Measurements from ENCODE around the gene PARP4. TPM values are rescaled to one million over a fixed set of nuclear protein-coding genes. Genes with fewer than 3 reads are reported as not detected.
"Not testable (repeated sequence)": the region's sequence is repeated elsewhere in the genome, so short reads cannot be mapped to it uniquely, and the experiment has no call there.

Gene PARP4
- total RNA-seq, 4 donors from 2014 or later = 17.0 to 31.6 (median 27.8) TPM

DNA sequence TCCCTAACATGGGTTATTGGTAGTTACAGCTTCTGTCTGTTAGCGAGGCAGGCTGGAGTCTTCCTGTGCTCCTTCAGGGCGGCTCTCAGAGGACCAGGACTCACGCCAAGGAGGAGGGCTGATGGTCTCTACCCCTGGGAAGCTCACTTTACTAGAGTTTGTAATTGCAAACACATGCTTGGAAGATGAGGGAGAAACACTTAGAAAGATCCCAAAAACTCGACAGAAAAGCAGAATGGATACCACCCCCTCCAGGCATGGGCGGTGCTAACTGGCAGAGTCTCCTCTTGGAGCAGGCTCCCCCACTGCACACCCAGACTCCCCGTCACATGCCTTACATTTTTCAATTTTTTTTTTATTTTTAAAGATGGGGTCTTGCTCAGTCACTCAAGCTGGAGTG, 62.0 kb downstream of the PARP4 start:
- TF ChIP-seq, protein P1, sequence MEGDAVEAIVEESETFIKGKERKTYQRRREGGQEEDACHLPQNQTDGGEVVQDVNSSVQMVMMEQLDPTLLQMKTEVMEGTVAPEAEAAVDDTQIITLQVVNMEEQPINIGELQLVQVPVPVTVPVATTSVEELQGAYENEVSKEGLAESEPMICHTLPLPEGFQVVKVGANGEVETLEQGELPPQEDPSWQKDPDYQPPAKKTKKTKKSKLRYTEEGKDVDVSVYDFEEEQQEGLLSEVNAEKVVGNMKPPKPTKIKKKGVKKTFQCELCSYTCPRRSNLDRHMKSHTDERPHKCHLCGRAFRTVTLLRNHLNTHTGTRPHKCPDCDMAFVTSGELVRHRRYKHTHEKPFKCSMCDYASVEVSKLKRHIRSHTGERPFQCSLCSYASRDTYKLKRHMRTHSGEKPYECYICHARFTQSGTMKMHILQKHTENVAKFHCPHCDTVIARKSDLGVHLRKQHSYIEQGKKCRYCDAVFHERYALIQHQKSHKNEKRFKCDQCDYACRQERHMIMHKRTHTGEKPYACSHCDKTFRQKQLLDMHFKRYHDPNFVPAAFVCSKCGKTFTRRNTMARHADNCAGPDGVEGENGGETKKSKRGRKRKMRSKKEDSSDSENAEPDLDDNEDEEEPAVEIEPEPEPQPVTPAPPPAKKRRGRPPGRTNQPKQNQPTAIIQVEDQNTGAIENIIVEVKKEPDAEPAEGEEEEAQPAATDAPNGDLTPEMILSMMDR (IDR thresholded peaks at IDR 0.05) = no peak
- TF ChIP-seq POLR2A (IDR thresholded peaks at IDR 0.05) = no peak

DNA sequence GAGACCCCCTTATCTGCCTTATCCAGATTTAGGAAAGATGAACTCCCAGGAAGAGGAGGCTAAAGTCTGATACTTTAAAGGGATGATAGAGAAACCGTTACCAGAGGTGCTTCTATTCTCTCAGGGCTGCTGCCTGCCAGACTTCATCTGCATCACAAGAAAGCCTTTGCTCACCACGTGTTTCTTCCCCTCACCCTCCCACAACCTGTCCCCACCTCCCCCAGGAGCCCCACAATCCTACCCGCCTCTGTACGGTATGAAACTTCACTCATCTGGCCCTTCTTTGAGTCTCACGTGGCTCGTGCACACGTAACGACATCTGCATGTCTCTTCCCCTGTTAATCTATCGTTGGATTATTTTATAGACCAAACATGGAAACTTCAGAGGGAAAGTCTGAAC, 67.7 kb downstream of the PARP4 start:
- H3K4me3 ChIP-seq (ENCODE audit: low read depth, poor library complexity, severe bottlenecking); DNase-seq (ENCODE audit: low spot score in 2 of 2); intact Hi-C loops (cut with DNase I; ENCODE audit: low total_unique reads): not testable (repeated sequence)
- WGBS, 2 donors = 88 to 91% methylated on average over 9 of the region's 9 CpGs

More for the DNA sequence above, 62.0 kb downstream of the PARP4 start:
- DNase-seq (ENCODE audit: low spot score in 2 of 2) = peak in 1 of 2 donors; percentile 30
- no peak overlapping the region for H3K4me3 ChIP-seq (ENCODE audit: low read depth, poor library complexity, severe bottlenecking)
- WGBS, 2 donors = 58 to 64% methylated on average over 6 of the region's 6 CpGs
- intact Hi-C loops (cut with DNase I; ENCODE audit: low total_unique reads) = no loop called here

DNA sequence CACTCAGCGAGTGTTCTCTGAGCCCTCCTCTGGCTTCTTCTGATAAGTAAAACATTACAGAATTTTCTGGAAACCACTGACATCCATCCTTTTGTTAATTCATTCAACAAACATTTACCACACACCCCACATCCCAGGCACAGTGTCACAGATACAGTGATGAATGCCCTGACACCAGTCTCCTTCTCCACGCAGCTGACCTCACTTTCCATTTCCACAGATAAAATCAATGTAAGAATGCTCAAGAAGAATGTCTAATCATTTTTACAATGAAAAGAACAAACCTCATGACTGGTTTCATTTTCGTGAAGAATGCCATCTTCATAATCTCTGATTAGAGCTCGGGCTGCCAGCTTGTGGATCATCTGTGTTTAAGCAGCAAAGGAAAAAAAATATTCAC, 69.2 kb downstream of the PARP4 start:
- H3K4me3 ChIP-seq (ENCODE audit: low read depth, poor library complexity, severe bottlenecking) = no peak overlapping the region
- DNase-seq (ENCODE audit: low spot score in 2 of 2) = no peak
- TF ChIP-seq, protein P1 (IDR thresholded peaks at IDR 0.05) = no peak
- no peak for TF ChIP-seq POLR2A (IDR thresholded peaks at IDR 0.05)
- intact Hi-C loops (cut with DNase I; ENCODE audit: low total_unique reads) = no loop called here
- WGBS, 2 donors = 88 to 93% methylated on average over 4 of the region's 4 CpGs

DNA sequence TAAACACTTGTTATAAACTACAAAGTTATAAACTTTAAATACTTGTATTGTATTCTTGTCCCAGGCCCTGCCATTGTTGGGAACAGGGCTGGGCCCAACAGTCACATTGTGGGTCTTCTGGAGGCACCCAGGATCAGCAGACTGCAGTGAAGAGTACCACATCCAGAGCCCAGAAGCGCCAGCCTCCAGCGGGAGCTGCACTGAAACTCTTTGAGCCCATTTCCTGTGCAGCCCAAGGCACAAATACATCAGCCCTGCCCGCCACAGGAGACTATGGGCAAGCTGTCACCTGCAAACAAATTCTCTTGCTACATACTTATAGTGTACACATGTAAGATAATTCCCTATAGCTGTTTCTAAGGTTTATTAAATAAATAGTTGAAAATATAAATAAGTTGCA, 86.5 kb downstream of the PARP4 start:
- 94 to 98% methylated on average over 3 of the region's 3 CpGs for WGBS, 2 donors
- H3K4me3 ChIP-seq (ENCODE audit: low read depth, poor library complexity, severe bottlenecking); DNase-seq (ENCODE audit: low spot score in 2 of 2); intact Hi-C loops (cut with DNase I; ENCODE audit: low total_unique reads): not testable (repeated sequence)

DNA sequence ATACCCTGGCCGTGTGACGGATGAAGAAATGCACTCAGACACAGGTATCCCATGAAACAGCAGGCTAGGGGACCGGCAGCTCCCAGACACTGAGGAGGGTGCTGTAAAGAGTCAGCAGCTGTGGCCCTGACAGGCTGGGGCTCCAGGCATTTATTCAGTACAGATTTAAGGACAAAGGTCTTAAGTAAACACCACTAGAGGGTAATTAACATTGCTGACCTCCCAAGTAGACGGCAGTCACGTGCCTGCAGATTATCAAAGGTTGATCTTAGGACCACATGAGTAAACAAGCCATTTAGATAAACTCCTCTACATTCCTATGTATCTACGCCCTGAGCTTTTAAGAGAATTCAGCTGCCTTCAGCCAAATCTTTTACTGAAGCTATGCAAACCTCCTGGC, 92.9 kb downstream of the PARP4 start:
- intact Hi-C loops (cut with DNase I; ENCODE audit: low total_unique reads); H3K4me3 ChIP-seq (ENCODE audit: low read depth, poor library complexity, severe bottlenecking); DNase-seq (ENCODE audit: low spot score in 2 of 2): not testable (repeated sequence)
- 86 to 92% methylated on average over 6 of the region's 6 CpGs for WGBS, 2 donors

DNA sequence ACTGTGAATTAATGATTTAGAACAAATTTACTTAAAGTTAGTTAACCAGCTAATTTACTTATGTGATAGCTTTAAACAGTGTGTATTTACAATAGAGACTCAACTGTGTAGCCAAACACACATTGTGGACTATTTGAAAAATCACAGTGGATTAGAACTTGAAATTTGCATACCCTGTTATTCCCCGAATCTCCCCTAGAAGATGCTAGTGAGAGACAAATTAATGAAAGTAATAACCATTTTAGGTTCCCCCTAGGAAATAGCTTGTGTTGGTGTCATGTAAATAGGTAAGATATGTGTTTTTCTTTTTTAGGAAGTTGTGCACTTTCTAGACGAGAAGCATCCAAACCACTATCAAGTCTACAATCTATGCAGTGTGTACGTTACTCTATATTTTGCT, 104.7 kb downstream of the PARP4 start:
- no peak for TF ChIP-seq POLR2A (IDR thresholded peaks at IDR 0.05)
- TF ChIP-seq, protein P1 (IDR thresholded peaks at IDR 0.05) = no peak
- WGBS, 2 donors = 67% methylated on average over 3 of the region's 3 CpGs
- DNase-seq (ENCODE audit: low spot score in 2 of 2) = no peak
- intact Hi-C loops (cut with DNase I; ENCODE audit: low total_unique reads) = no loop called here
- no peak overlapping the region for H3K4me3 ChIP-seq (ENCODE audit: low read depth, poor library complexity, severe bottlenecking)

DNA sequence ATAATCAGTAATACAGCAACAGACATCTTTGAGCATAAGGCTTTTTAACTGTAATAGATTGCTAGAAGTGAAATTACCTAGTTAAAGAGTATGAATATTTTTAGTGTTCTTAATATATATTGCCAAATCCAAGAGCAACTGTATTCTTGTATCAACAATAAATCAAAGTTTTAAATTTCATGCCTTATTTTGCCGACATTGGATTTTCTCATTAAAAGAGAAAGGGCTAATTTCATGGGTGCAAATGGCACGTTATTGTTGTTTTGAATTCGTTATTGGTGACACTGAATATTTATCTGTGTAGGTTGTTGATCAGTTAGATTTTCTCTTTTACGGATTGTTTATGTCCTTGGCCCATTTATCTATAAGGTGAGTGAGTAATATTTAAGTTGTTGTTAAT, 106.1 kb downstream of the PARP4 start:
- intact Hi-C loops (cut with DNase I; ENCODE audit: low total_unique reads) = no loop called here
- H3K4me3 ChIP-seq (ENCODE audit: low read depth, poor library complexity, severe bottlenecking) = no peak overlapping the region
- no peak for DNase-seq (ENCODE audit: low spot score in 2 of 2)
- WGBS, 2 donors = 86 to 94% methylated on average over 4 of the region's 4 CpGs
- TF ChIP-seq, protein P1 (IDR thresholded peaks at IDR 0.05) = no peak
- TF ChIP-seq POLR2A (IDR thresholded peaks at IDR 0.05) = no peak
